GM23338 (cell line): ENCODE results near the gene ARHGDIA.

ENCODE experiments used
- CREB1 ChIP-seq: fragments of 250-450 bp; sonication (Bioruptor Pico); IDR thresholded peaks from 2 replicates; pipeline ENCODE4 v1.5.0; 2020; ENCODE audit warnings: low read depth, mild to moderate bottlenecking, moderate library complexity
- EZH2 ChIP-seq: fragments of 200-600 bp; sonication (generic); IDR thresholded peaks from one replicate; pipeline ENCODE4 v1.8.0; 2017; ENCODE audit warnings: antibody characterized with exemption, mild to moderate bottlenecking, low read depth; ENCODE audit not compliant: unreplicated experiment
- EZH2phosphoT487 ChIP-seq: fragments of 200-600 bp; sonication (generic); IDR thresholded peaks from one replicate; pipeline ENCODE4 v1.8.1; 2018; ENCODE audit warnings: antibody characterized with exemption; ENCODE audit not compliant: unreplicated experiment
- JUNB ChIP-seq: IDR thresholded peaks from one replicate; pipeline ENCODE4 v1.6.1; 2016; ENCODE audit warnings: antibody characterized with exemption; ENCODE audit not compliant: unreplicated experiment
- NANOG ChIP-seq: IDR thresholded peaks from 2 replicates; pipeline ENCODE4 v1.6.1; 2016; ENCODE audit warnings: antibody characterized with exemption, borderline replicate concordance
- POLR2AphosphoS5 ChIP-seq: IDR thresholded peaks from 2 replicates; pipeline ENCODE4 v1.6.1; 2016; ENCODE audit warnings: antibody characterized with exemption, low read depth
- STAT1 ChIP-seq: IDR thresholded peaks from one replicate; pipeline ENCODE4 v1.6.1; 2016; ENCODE audit warnings: antibody characterized with exemption; ENCODE audit not compliant: unreplicated experiment
- ZNF114 ChIP-seq: fragments of 250-450 bp; sonication (Bioruptor Pico); IDR thresholded peaks from 2 replicates; pipeline ENCODE4 v1.5.0; 2020; ENCODE audit warnings: mild to moderate bottlenecking, moderate library complexity
- ZNF331 ChIP-seq: fragments of 250-450 bp; sonication (Bioruptor Pico); IDR thresholded peaks from 2 replicates; pipeline ENCODE4 v1.5.0; 2020; ENCODE audit warnings: low read depth, mild to moderate bottlenecking, moderate library complexity
- TF ChIP-seq, protein P1 (sequence below): IDR thresholded peaks from one replicate; pipeline ENCODE4 v1.6.1; 2018; ENCODE audit warnings: antibody characterized with exemption; ENCODE audit not compliant: unreplicated experiment
- TF ChIP-seq, protein P2 (sequence below), 2 experiments: fragments of 200-600 bp in 1 of 2; sonication (generic) in 1 of 2; conservative IDR thresholded peaks; 2 replicates each; pipeline versions ENCODE4 v1.5.1 to v1.6.1; 2016 to 2017; ENCODE audit warnings: antibody characterized with exemption in 2 of 2, low read depth in 2 of 2, mild to moderate bottlenecking in 2 of 2, moderate library complexity in 1 of 2

DNA sequence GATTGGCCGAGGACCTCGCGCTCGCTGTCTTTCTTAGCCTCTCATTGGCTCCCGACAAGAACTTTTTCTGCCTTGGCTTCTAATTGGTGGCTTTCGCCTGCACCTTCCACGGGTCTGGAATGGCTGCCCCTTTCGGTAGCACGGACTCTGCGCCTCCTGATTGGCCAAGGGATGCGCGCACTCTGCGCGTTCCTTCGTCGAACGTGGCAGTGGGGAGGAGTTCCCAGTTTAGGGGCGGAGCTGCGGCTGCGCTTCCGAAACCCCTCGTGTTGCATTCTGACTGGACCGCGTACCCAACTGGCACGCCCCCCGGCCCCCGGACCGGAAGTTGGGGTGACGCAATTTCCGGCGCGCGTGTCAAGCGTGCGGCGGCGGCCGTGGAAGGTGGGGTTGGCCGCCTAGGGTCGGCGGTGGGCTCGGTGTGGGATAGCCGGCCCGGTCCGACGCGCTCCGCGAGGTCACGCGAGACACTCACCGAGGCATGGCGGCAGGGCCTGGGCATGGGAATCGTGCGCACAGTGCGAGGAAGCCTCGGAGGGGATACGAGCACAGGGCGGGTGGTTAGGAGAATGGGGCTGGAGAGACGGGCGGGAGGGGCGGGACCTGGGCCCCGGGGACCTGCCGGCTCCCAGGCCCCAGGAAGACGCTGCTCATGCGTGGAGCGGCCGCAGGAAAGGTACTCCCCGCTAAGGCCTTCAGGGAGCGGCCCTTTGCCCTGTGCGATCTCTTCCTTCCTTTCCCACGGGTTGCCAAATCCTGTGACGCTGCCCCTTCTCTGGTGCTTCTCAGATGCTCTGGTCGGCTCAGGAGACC is 10.2 kb downstream of the ARHGDIA start:
- TF ChIP-seq EZH2 (no peak), JUNB (no peak), POLR2AphosphoS5 (peak; percentile 97), ZNF331 (CRISPR knock-in tag) (0 out of 2 replicates have a peak, but pooled peaks have one; percentile 42), EZH2phosphoT487 (no peak), STAT1 (no peak), CREB1 (CRISPR knock-in tag) (peak; percentile 91), ZNF114 (peak; percentile 100), NANOG (no peak)
- TF ChIP-seq, protein P1, sequence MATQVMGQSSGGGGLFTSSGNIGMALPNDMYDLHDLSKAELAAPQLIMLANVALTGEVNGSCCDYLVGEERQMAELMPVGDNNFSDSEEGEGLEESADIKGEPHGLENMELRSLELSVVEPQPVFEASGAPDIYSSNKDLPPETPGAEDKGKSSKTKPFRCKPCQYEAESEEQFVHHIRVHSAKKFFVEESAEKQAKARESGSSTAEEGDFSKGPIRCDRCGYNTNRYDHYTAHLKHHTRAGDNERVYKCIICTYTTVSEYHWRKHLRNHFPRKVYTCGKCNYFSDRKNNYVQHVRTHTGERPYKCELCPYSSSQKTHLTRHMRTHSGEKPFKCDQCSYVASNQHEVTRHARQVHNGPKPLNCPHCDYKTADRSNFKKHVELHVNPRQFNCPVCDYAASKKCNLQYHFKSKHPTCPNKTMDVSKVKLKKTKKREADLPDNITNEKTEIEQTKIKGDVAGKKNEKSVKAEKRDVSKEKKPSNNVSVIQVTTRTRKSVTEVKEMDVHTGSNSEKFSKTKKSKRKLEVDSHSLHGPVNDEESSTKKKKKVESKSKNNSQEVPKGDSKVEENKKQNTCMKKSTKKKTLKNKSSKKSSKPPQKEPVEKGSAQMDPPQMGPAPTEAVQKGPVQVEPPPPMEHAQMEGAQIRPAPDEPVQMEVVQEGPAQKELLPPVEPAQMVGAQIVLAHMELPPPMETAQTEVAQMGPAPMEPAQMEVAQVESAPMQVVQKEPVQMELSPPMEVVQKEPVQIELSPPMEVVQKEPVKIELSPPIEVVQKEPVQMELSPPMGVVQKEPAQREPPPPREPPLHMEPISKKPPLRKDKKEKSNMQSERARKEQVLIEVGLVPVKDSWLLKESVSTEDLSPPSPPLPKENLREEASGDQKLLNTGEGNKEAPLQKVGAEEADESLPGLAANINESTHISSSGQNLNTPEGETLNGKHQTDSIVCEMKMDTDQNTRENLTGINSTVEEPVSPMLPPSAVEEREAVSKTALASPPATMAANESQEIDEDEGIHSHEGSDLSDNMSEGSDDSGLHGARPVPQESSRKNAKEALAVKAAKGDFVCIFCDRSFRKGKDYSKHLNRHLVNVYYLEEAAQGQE = no peak
- TF ChIP-seq, protein P2, sequence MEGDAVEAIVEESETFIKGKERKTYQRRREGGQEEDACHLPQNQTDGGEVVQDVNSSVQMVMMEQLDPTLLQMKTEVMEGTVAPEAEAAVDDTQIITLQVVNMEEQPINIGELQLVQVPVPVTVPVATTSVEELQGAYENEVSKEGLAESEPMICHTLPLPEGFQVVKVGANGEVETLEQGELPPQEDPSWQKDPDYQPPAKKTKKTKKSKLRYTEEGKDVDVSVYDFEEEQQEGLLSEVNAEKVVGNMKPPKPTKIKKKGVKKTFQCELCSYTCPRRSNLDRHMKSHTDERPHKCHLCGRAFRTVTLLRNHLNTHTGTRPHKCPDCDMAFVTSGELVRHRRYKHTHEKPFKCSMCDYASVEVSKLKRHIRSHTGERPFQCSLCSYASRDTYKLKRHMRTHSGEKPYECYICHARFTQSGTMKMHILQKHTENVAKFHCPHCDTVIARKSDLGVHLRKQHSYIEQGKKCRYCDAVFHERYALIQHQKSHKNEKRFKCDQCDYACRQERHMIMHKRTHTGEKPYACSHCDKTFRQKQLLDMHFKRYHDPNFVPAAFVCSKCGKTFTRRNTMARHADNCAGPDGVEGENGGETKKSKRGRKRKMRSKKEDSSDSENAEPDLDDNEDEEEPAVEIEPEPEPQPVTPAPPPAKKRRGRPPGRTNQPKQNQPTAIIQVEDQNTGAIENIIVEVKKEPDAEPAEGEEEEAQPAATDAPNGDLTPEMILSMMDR (conservative IDR thresholded peaks at IDR 0.05; ENCODE audit: low read depth in 2 of 2) = no peak
